OCI-LY7 (cell line): Measurements from ENCODE around the gene CHD9.

Experiments used
- EZH2phosphoT487 ChIP-seq: fragments of 200-600 bp; sonication (generic); IDR thresholded peaks from 2 replicates; pipeline ENCODE4 v1.6.1; 2018; ENCODE audit warnings: low read depth, borderline replicate concordance, mild to moderate bottlenecking, mixed run types, antibody characterized with exemption, low read length, moderate library complexity, mixed read lengths
- TF ChIP-seq, protein P1 (sequence below): fragments of 200-600 bp; sonication (generic); conservative IDR thresholded peaks from 2 replicates; pipeline ENCODE4 v1.5.1; 2014; ENCODE audit warnings: mild to moderate bottlenecking, antibody characterized with exemption, low read length, moderate library complexity, mixed read lengths

DNA sequence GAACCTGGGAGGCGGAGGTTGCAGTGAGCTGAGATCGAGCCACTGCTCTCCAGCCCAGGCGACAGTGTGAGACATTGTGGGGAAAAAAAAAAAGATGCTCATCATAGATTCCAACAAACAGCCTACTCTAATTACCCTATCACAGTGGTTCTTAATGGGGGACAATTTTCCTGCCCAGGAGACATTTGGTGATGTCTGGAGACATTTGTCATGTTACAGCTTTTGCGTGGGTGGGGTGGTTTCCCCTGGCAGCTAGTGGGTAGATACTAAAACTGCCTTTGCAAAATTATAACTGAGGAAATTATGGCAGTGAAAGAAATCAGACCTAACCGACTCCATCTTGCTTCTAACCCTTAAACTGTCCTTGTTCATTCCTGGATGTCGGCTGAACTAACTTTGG, 287.0 kb downstream of the CHD9 start:
- TF ChIP-seq, protein P1, sequence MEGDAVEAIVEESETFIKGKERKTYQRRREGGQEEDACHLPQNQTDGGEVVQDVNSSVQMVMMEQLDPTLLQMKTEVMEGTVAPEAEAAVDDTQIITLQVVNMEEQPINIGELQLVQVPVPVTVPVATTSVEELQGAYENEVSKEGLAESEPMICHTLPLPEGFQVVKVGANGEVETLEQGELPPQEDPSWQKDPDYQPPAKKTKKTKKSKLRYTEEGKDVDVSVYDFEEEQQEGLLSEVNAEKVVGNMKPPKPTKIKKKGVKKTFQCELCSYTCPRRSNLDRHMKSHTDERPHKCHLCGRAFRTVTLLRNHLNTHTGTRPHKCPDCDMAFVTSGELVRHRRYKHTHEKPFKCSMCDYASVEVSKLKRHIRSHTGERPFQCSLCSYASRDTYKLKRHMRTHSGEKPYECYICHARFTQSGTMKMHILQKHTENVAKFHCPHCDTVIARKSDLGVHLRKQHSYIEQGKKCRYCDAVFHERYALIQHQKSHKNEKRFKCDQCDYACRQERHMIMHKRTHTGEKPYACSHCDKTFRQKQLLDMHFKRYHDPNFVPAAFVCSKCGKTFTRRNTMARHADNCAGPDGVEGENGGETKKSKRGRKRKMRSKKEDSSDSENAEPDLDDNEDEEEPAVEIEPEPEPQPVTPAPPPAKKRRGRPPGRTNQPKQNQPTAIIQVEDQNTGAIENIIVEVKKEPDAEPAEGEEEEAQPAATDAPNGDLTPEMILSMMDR, result no peak
- TF ChIP-seq EZH2phosphoT487, result no peak
